GM21526 (cell line): Measurements from ENCODE around the gene PRDM9.
"Not testable (repeated sequence)": the region's sequence is repeated elsewhere in the genome, so short reads cannot be mapped to it uniquely, and the experiment has no call there.

ENCODE experiments used
- ATAC-seq: cut with Tn5 transposase; IDR thresholded peaks from one replicate; pipeline ENCODE4 v1.9.1; 2021; ENCODE audit warnings: moderate library complexity; ENCODE audit not compliant: unreplicated experiment, low FRiP score

Gene PRDM9

GRCh38 chr5:23507278-23507685 lies at the start of gene PRDM9:
TSS of gene PRDM9 (plus strand) at chr5:23507609. CDS start at chr5:23509034, 1,425 bp downstream.
- ATAC-seq: no peak

GRCh38 chr5:23457780-23458179 lies 49.6 kb upstream of the PRDM9 start:
- ATAC-seq: no peak

- no peak for ATAC-seq
Observed at GRCh38 chr5:23459214-23459613, 48.2 kb upstream of the PRDM9 start.

GRCh38 chr5:23461576-23461975 lies 45.8 kb upstream of the PRDM9 start:
- ATAC-seq: no peak

GRCh38 chr5:23466401-23466912 lies 41.0 kb upstream of the PRDM9 start:
- no peak for ATAC-seq

- ATAC-seq: no peak
Observed at GRCh38 chr5:23468658-23469057, 38.8 kb upstream of the PRDM9 start.

GRCh38 chr5:23473915-23474314 lies 33.5 kb upstream of the PRDM9 start:
- no peak for ATAC-seq

- ATAC-seq: no peak
Observed at GRCh38 chr5:23474315-23474714, 33.1 kb upstream of the PRDM9 start.

GRCh38 chr5:23476580-23476979 lies 30.8 kb upstream of the PRDM9 start:
- no peak for ATAC-seq

DNA sequence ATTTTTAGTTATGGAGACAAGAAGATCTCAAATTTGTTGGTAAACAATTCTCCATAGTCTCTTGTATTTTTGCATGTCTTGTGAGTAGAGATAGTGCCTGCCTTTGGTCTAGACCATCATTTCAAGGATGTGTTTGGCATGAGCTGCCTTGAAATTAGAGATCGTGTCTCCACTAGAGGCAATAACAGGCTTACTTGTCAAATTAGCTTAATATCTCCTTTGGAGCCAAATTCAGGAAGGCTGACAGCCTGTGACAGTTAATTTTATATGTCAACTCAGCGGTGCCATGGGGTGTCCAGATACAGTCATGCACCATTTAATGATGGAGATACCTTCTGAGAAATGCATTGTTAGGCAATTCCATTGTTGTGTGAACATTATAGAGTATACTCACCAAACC lies 24.8 kb upstream of the PRDM9 start:
- no peak for ATAC-seq

- no peak for ATAC-seq
Observed at GRCh38 chr5:23483090-23483489, 24.3 kb upstream of the PRDM9 start.

- no peak for ATAC-seq
Observed at GRCh38 chr5:23484096-23484495, 23.3 kb upstream of the PRDM9 start.

DNA sequence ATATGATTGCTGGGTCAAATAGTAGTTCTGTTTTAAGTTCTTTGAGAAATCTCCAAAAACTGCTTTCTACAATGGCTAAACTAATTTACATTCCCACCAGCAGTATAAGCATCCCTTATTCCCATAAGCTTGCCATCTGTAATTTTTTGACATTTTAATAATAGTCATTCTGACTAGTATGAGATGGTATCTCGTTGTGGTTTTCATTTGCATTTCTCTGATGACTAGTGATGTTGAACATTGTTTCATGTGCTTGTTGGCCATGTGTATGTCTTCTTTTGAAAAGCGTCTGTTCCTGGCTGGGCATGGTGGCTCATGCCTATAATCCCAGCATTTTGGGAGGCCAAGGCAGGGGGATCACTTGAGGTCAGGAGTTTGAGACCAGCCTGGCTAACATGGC lies 21.2 kb upstream of the PRDM9 start:
- ATAC-seq: not testable (repeated sequence)

DNA sequence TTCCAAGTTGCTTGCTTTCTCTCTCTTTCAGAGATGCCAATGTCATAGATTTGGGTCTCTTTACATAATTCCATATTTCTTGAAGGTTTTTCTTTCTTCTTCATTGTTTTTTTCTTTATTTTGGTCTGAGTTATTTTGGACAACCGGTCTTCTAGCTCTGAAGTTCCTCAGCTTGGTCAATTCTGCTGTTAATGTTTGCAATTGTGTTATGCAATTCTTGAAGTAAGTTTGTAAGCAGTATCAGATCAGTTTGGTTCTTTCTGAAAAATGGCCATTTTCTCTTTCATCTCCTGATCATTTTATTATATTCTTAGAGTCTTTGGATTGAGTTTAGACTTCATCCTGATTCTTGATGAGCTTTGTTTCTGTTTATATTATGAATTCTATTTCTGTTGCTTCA lies 16.4 kb upstream of the PRDM9 start:
- ATAC-seq: no peak

- ATAC-seq: no peak
Observed at GRCh38 chr5:23494558-23494957, 12.9 kb upstream of the PRDM9 start.

GRCh38 chr5:23496576-23496975 lies 10.8 kb upstream of the PRDM9 start:
- ATAC-seq: no peak

DNA sequence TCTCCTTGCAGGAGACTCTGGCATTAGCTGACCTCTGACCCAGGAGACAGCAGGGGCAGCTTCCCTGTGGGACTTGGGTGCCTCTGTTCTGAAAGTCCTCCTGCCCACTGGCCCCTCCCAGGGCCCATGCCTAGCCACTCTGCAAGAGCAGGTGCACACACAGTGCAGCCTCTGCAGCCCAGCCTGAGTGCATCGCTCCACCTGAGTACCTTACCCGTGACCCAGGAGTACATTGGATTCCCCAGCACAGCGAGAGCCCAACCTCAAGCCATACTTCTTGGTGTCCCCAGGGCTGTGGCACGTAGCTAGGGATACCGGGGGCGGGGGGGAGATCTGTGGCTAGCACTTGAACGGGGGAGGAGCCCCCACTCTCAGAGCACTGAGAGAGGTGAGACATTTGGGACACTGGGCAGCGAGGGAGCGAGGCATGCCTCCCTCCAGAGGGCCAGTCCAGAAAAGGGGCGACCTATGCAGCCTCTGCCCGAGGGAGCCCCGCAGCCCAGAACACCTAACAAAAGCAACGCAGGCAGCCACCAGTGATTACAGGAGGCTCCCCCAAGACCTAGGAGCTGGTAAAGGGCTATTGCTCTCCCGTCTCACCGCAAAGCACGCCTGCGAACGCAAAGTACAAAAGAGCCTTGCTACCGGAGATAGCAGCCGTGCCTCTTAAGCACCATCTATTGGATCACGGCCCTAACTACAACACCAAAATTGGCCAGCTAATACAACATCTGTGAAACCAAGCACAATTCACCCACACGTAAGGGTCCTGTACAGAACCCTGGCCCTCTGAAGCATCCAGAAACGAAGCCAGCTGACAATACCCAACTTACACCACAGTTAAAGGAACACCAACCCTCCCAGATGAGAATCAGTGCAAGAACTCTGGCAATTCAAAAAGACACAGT lies 826 bp upstream of the PRDM9 start:
- no peak for ATAC-seq

GRCh38 chr5:23510434-23510833 lies 3.0 kb downstream of the PRDM9 start:
- not testable (repeated sequence) for ATAC-seq

DNA sequence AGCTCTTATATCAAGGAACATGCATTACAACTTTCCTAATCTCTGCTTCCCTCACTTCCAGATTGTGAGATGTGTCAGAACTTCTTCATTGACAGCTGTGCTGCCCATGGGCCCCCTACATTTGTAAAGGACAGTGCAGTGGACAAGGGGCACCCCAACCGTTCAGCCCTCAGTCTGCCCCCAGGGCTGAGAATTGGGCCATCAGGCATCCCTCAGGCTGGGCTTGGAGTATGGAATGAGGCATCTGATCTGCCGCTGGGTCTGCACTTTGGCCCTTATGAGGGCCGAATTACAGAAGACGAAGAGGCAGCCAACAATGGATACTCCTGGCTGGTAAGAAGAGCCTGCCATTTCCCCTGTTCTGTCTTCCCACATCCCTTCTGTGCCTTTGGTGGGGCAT lies 15.1 kb downstream of the PRDM9 start:
- no peak for ATAC-seq

- ATAC-seq: no peak
Observed at GRCh38 chr5:23523031-23523430, 15.6 kb downstream of the PRDM9 start.

DNA sequence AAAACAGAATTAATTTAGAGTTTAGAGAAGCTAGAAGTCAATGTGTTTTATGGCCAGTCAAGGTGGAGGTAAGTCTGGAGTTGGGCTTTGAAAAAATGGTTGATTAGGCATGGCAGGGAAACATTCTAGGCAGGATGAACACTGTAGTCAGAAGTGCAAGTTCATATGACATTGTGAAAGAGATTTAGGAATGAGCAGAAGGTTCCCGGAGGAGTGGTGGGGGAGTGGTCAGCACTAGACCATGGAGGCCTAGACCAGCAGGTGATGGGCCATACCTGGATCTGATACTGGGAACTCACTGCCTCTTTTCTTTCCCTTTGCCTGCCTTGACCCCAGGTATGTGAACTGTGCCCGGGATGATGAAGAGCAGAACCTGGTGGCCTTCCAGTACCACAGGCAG lies 16.6 kb downstream of the PRDM9 start:
- no peak for ATAC-seq

- ATAC-seq: no peak
Observed at GRCh38 chr5:23525751-23526150, 18.3 kb downstream of the PRDM9 start.
